Stimulated activated CD4-positive, alpha-beta T cell treated with anti-CD3 and anti-CD28 coated beads, Interleukin-1b, Interleukin-23, amount 100 ng/mL, for 24 hours (primary cell): ENCODE results near the gene WNT3.

Source experiments
- DNase-seq, 4 experiments: peaks; one replicate each; pipeline ENCODE4 v3.0.0-alpha.2; 2020; ENCODE audit warnings: low read depth in 4 of 4, low spot score in 1 of 4

The WNT3 gene

DNA sequence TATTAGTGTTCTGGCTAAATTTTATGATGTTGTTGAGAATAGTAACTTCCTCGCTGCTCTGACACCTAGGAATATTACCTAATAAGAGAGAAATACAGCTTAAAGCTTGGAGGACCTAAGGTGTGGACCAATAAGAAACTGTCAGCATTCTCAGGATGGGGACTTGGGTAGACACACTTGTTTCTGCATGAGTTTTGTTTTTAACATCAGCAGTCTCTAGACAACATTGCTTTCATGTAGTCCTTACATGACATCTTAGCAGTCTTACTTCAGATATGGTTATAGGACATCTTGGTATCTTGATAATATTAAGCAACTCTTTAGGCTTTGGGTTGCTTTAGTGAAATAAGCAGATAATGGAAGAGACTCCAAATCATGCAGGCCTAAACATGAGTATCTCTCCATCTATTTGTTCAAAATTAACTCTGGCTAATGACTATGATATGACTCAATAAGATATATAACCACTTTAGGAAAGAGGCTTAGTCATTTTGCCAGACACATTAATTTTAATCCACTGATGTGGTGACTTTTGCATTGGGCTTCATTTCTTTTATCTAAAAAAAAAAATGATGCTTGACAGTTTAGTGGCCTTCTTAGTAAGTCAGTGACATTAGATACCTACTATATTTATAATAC lies 84.5 kb downstream of the WNT3 start:
- DNase-seq, result no peak

DNA sequence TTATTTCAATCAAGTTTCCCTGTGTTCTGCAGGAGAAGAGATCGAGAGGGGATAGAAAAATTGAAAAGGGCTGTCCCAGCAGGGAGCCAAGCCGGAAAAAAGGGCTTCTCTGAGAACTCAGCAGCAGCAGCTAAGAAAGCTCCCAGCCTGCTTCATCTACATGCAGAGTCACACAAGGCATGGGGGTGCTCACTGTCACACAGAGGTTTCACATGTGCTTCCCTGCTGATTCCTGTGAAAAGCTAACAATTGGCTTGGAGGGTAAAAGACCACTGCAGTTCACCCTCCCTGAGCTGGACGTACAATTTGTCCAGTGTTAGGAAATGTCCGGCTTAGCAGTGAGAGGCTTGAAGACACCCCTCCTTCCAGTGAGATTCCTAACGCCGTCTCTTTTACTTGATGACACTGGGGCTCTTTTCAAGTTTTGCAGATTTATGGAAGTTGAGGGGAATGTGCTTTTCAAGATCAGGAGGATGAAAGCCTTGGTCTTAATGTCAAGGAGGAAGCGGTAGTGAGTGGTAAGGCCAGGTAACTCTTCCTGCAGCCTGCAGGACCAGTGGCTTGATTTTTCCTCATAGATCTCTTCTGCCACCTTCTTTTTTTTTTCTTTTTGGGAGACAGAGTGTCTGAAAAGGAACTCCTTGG lies 85.6 kb downstream of the WNT3 start:
- no peak for DNase-seq

DNA sequence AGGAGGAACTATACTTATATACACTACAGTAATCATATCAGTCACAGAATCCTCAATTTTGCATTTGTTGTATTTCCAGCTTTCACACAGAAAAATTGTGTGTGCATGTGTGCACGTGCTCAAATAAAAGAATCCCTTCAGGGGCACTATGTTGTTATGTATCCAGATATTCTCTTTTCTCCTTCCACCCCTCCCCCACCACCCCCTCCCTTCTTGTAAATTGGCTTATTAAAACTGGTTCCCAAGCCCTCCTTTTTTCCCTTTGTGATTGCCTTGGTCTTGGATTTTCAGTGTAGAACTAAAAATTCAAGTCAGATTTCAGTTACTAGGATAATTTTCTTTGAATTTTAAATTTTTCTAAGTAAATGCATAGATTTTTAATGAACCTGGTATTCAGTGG lies 86.3 kb downstream of the WNT3 start:
- no peak for DNase-seq

DNA sequence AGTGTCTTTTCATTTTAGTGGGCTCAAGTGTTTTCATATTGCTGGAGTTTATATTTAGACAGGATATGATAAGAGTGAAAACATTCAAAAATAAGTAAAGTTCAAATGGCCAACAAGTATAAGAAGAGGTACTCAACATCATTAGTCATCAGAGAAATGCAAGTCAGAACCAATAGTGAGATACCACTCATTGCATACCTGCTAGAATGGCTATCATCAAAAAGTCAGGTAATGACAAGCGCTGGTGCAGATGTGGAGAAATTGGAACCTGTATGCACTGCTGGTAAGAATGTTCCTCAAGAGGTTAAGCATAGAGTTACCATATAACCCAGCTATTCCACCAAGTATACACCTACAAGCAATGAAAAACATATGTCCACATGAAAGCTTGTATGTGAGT lies 87.8 kb downstream of the WNT3 start:
- no peak for DNase-seq

DNA sequence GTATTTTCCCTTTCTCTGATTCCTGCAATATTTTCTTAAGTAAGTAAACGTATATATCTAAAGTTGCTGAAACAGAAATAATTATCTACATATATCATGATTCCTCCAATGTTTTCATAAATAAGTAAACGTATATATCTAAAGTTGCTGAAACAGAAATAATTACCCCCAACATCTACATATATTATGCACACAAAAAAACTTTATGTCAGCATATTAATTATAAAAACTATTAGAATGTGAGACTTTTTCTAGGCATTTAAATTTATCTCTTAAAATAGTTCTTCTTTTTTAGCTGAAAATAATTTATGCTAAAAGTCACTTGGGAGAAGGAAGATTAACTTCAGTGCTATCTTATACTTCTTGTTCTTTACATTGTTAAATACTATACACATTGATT lies 88.5 kb downstream of the WNT3 start:
- no peak for DNase-seq

DNA sequence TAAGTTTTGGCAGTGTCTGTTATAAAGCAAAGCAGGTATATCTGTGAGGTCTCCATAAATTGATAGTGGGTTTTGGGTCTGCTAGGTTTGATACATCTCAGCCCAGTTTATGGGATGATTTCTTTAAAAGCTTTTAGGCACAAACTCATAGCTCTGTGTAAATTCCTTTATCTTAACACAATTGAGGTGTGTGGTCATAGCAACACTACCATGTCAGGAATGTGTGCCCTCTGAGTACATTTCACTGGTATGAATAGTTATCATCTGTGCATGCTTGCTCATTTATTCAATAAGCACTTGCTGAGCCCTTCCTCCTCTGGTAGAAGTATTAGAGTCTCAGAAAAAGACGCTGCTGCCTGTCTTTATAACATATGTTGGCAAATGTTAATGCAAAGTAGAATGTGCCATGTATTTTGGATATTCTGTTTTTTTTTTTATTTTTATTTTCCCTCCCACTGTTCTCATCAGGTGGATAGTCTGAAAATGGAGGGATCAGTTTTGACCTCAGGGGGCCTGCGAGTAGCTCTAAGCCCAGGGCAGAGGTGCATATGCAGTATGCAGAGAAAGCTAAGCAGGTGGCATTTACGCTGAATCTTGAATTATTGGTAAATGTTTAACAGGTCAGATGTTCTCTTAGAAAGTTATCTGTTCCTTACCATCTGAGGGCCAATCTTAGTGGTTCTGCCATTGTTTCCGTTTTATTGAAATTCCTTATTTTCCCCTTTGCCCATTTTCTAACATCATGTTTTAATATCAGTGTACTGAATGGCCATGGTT lies 90.7 kb downstream of the WNT3 start:
- DNase-seq, result no peak

DNA sequence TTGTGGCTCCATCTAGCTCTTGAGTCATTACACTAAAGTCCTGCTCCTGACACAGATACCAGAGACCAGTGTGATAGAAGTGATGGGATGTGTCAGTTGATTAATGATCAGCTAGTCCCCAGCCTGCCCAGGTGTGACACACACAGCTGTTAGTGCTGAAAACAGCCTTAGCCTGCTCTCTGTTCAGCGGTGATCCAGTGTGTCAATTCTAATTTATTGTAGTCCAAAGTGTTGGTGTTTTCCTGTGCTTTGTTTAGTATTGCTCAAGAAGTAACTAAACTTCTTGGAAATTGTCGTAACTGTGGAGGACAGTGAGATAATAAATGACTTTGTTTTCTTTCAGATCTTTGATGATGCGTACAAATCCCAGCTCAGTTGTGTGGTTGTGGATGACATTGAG lies 92.3 kb downstream of the WNT3 start:
- DNase-seq, result no peak

DNA sequence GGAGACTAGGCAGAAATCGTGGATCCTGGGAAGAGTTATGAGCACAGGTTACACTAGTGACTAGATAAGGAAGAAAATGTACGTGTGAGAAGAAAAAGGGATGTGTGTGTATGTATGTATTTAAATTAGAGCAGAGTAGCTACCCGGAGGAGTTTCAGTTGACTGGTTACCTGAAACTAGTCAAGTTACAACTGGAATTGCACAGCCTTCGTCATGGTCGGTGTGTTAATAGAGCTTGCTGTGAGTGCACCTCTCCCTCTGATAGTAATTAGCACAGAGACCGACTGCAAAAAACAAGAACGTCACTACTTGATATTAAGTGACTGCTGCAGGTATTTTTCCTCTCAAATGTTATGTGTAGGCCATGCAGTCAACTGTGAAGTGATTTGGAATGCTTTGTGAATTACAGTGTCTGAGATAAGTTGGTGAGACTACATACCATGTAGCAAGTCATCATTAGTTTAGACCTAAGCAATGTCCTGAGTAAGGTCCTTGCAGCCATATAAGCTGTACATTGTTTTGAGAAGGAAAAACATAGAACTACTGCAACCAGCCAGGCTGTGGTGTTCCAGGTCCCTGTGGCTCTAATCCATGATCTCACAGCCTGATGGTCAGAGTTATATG lies 95.7 kb downstream of the WNT3 start:
- DNase-seq, result no peak

DNA sequence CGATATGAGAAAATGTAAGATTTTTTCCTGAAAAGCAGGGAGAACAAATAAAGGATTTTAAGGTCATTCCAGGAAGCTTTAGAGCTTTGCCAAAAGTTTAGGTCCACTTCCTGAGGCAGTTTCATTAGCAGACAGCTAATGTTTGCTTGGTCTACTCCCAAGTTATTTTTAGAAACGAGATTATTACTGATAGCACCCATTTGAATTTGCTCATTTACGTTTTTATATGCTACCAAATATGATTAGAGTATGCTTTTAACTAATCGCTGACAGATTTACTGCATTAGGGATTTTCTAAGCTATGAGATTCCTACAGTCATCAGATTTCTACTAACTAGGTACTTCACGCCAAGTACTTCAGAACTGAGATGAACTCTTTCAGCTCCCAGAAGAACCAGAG lies 98.1 kb downstream of the WNT3 start:
- no peak for DNase-seq

DNA sequence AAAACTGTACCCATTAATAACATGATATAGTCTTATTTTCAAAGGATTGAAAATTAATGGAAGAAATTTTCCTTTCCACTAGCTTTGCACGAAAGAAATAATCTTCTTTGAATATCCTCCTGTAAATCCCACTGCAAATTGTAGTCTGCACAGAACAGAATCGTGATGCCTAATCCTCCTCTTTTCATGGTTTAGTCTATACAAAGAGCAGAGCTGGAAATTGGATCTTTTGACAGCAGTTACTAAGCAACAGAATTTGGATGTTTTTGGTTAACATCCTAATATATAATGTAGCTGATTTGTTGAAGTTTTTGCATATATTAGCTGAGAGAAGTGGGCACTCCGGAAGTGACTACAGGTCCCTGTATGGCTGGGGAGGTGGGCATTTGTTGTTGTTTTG lies 98.6 kb downstream of the WNT3 start:
- DNase-seq, result no peak

DNA sequence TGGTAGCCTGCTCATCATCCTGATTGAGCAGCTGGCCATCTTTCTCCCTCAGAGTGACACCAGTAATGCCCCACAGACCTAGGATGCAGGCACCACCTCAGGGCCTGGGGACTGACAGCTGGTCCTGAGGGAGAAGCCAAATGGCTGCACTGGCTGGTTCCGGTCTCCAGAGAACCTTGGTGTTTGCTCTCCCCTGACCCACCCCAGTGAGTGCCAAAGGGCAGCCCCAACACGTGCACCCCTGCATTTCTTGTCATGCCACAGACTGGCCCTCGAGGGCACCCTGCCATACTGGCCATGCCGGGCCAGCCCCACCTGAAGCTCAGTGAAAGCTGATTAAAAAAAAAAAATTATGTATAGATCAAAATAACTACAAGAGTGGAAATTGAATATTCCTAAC lies 100.5 kb downstream of the WNT3 start:
- no peak for DNase-seq
